RWPE1 (cell line): Measurements from ENCODE around the gene CEMIP.
A peak's percentile ranks its signal among the peaks of the same experiment; 100 is the strongest.

Source experiments
- CTCF ChIA-PET: fragments of 350-600 bp; sonication (Branson Sonifier 250); formaldehyde crosslinking; extraction: SDS; loops from one replicate; lab custom pipeline; 2021; lab: Yijun Ruan, JAX
- POLR2A ChIA-PET: fragments of 400-600 bp; formaldehyde crosslinking; extraction: SDS; loops from one replicate; lab custom pipeline; 2020; ENCODE audit warnings: antibody characterized with exemption; ENCODE audit not compliant: low non-redundant PET; lab: Yijun Ruan, JAX
- DNase-seq: peaks from one replicate; pipeline ENCODE4 v3.0.0; 2012; ENCODE audit warnings: low spot score
- H3K27ac ChIP-seq: fragments of 450-650 bp; 2 replicates; pipeline ENCODE4 v1.5.1; 2017
- TF ChIP-seq, protein P1 (sequence below): fragments of 450-650 bp; conservative IDR thresholded peaks from 2 replicates; pipeline ENCODE4 v1.5.1; 2017; ENCODE audit warnings: low read depth, mild to moderate bottlenecking

CEMIP gene

GRCh38 chr15:80992441-80992840 lies 213.3 kb downstream of the CEMIP start:
- TF ChIP-seq, protein P1, sequence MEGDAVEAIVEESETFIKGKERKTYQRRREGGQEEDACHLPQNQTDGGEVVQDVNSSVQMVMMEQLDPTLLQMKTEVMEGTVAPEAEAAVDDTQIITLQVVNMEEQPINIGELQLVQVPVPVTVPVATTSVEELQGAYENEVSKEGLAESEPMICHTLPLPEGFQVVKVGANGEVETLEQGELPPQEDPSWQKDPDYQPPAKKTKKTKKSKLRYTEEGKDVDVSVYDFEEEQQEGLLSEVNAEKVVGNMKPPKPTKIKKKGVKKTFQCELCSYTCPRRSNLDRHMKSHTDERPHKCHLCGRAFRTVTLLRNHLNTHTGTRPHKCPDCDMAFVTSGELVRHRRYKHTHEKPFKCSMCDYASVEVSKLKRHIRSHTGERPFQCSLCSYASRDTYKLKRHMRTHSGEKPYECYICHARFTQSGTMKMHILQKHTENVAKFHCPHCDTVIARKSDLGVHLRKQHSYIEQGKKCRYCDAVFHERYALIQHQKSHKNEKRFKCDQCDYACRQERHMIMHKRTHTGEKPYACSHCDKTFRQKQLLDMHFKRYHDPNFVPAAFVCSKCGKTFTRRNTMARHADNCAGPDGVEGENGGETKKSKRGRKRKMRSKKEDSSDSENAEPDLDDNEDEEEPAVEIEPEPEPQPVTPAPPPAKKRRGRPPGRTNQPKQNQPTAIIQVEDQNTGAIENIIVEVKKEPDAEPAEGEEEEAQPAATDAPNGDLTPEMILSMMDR, result no peak

GRCh38 chr15:80996247-80996646 lies 217.1 kb downstream of the CEMIP start:
- ChIA-PET POLR2A (no interaction called here), CTCF (no interaction called here)
- TF ChIP-seq, protein P1, result no peak; the same call in 1 of the 2 replicates
- DNase-seq, result no peak
- no peak overlapping the region for H3K27ac ChIP-seq

More at GRCh38 chr15:80992441-80992840, 213.3 kb downstream of the CEMIP start:
- H3K27ac ChIP-seq, result no peak overlapping the region
- ChIA-PET CTCF (no interaction called here), POLR2A (no interaction called here)
- no peak for DNase-seq

- CTCF ChIA-PET, result no interaction called here
- no peak overlapping the region for H3K27ac ChIP-seq
- POLR2A ChIA-PET, result no interaction called here
- TF ChIP-seq, protein P1, result no peak
- DNase-seq, result no peak
These were observed 218.5 kb downstream of the CEMIP start for GRCh38 chr15:80997692-80998091.

GRCh38 chr15:80998251-80998650 lies 219.1 kb downstream of the CEMIP start:
- ChIA-PET CTCF (no interaction called here), POLR2A (no interaction called here)
- H3K27ac ChIP-seq, result no peak overlapping the region
- DNase-seq, result no peak
- TF ChIP-seq, protein P1, result no peak

DNA sequence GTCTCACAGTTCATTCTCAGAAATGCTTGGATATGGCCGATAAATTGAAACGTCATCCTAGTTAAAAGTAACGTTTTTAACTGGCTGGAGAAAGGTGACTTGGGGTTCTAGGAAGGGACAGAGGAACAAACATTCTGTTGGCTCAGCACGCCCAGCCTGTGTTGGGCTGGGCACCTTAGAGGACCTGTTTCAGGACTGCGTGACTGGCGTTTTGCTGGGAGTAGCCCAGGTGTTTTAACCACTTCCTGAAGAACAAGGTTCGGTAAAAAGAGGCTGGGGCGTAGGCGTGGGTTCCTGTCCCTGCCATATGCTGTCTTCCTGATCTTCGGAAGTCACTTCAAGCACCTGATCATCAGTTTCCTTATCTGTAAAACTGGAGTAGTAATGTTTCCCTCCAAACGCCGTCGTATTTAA lies 220.5 kb downstream of the CEMIP start:
- POLR2A ChIA-PET, result interaction anchor here (0.6 kb wide), 1 partner anchor 481 kb away, joined by 9 read pairs; no protein-coding TSS in a partner anchor
- H3K27ac ChIP-seq, result no peak overlapping the region
- CTCF ChIA-PET, result interaction anchor here (0.6 kb wide), 1 partner anchor 196 kb away, joined by 3 read pairs; no protein-coding TSS in a partner anchor

GRCh38 chr15:81000144-81000623 lies 221.0 kb downstream of the CEMIP start:
- peak overlapping the region; percentile 96 for H3K27ac ChIP-seq
- POLR2A ChIA-PET, result interaction anchor here (1.0 kb wide), 1 partner anchor 9 kb away, joined by 3 read pairs; no protein-coding TSS in a partner anchor
- CTCF ChIA-PET, result interaction anchor here (0.6 to 1.7 kb wide), 3 partner anchors 195 to 1531 kb away, joined by 3 to 7 read pairs (median 5); no protein-coding TSS in a partner anchor
- no peak for DNase-seq
- TF ChIP-seq, protein P1, result no peak

More for the DNA sequence above, 220.5 kb downstream of the CEMIP start:
- TF ChIP-seq, protein P1, result no peak
- DNase-seq, result peak; percentile 34
